Heart right ventricle (tissue), 16 donors: ENCODE results near the gene NBL1. TPM values are rescaled to one million over a fixed set of nuclear protein-coding genes. Genes with fewer than 3 reads are reported as not detected.

ENCODE experiments used
- ATAC-seq, 8 donors: fragments of 200-7000 bp; cut with Tn5 transposase; one replicate each; pipeline ENCODE4 v1.9.1; 2020; ENCODE audit warnings: mild to moderate bottlenecking in 8 of 8, moderate library complexity in 8 of 8, moderate number of reproducible peaks in 1 of 8
- DNase-seq, 2 donors: peaks; one replicate each; pipeline ENCODE4 v3.0.0-alpha.2; 2020
- H3K27ac ChIP-seq, 10 donors: fragments of 200-600 bp; sonication (generic) in 2 of 10; one replicate each; pipeline versions ENCODE4 v1.5.0 to v1.8.0; 2020 to 2022; ENCODE audit warnings: mild to moderate bottlenecking in 3 of 10
- H3K27me3 ChIP-seq, 7 donors: fragments of 200-600 bp; one replicate each; pipeline ENCODE4 v1.8.0; 2021 to 2022; ENCODE audit warnings: mild to moderate bottlenecking in 2 of 7
- H3K36me3 ChIP-seq, 9 donors: fragments of 200-600 bp; sonication (generic) in 1 of 9; one replicate each; pipeline versions ENCODE4 v1.5.0 to v1.8.0; 2020 to 2022; ENCODE audit warnings: mild to moderate bottlenecking in 2 of 9
- H3K4me1 ChIP-seq, 9 donors: fragments of 200-600 bp; sonication (generic) in 1 of 9; one replicate each; pipeline versions ENCODE4 v1.5.0 to v1.8.0; 2020 to 2022; ENCODE audit warnings: mild to moderate bottlenecking in 4 of 9
- H3K4me3 ChIP-seq, 10 donors: fragments of 200-600 bp; sonication (generic) in 2 of 10; one replicate each; pipeline versions ENCODE4 v1.5.0 to v1.8.0; 2020 to 2022; ENCODE audit warnings: mild to moderate bottlenecking in 7 of 10, moderate library complexity in 2 of 10
- H3K9me3 ChIP-seq, 11 donors: fragments of 200-600 bp in 10 of 11; sonication (generic) in 2 of 11; one replicate each; pipeline versions ENCODE4 v1.5.0 to v1.8.0; 2013 to 2022; ENCODE audit warnings: mild to moderate bottlenecking in 2 of 11, control low read depth in 1 of 11, moderate library complexity in 1 of 11
- CTCF ChIP-seq, 9 donors: fragments of 200-600 bp; sonication (generic) in 2 of 9; IDR thresholded peaks; one replicate each; pipeline versions ENCODE4 v1.5.0 to v1.8.0; 2021 to 2022; ENCODE audit warnings: antibody characterized with exemption in 9 of 9, mild to moderate bottlenecking in 5 of 9, moderate library complexity in 1 of 9
- WGBS, 2 donors: extraction: QIAGEN DNeasy Blood & Tissue Kit; methylation state at CpG; one replicate each; pipeline ENCODE4 v1.1.7; 2013; ENCODE audit warnings: inconsistent platforms in 1 of 2; 5-methylcytosine and 5-hydroxymethylcytosine counted together
- intact Hi-C, 10 donors: fragments of 100-400 bp; cut with DNase I; formaldehyde crosslinking; loops; one replicate each; pipeline versions ENCODE4 v1.11.1 to v1.14.2; 2022
- polyA plus RNA-seq, 2 donors: library from polyadenylated mRNA; stranded (reverse); fragments of 200-250 nt; gene quantifications; one replicate each; pipeline ENCODE4 v1.2.3, GENCODE V29; 2013
- total RNA-seq, 10 donors: library from RNA; stranded (reverse); fragmentation: NEBNext Ultra II Directional in 3 of 10; extraction: Animal tissue kit (Norgen Biotek cat#: 25700) in 3 of 10; gene quantifications; one replicate each; pipeline versions ENCODE4 v1.2.1 to v1.2.4, GENCODE V29; 2021 to 2023
- donor health status: Arrhythmogenic right ventricular cardiomyopathy.
- donor health status: ischemic (EF 13 %, LVEDD 7.1; RV severe dilation, severe dysfunction).
- donor health status: healthy with polysubstance abuse.
- donor health status: DM: no; HTN: yes; CAD: no.
- donor health status: DM: no; HTN: no; CAD: no.
- donor health status: ischemic (EF 25% LVEDD 6.9; RV normal size, moderate dysfunction).
- donor health status: ischemic (EF 25% LVEDD 5.7; RV mildly dilated, moderate dysfunction).
- donor health status: healthy.
- donor health status: DM: yes; HTN: yes; CAD: no.
- donor health status: Ischemic cardiomyopathy.
- donor health status: ischemic (EF 35%, LVEDD 5.7; RV mildly dilated, moderate dysfunction).
- donor health status: nonischemic (EF 11% LVEDD 7.7; RV severe dilation, severe dysfunction).
- donor health status: DM: yes; HTN: yes; CAD: no.
- donor health status: PGD.
- donor health status: ischemic (EF 29% LVEDD 5.4; RV normal size, mild dysfunction).
- donor health status: nonischemic (EF 23%, LVEDD 6.1; RV moderate dilation, normal function).

Gene NBL1
- total and polyA plus RNA-seq, 12 donors: 18.5 to 48.7 (median 38.3) TPM

GRCh38 chr1:19597496-19598309, 46.4 kb upstream of the NBL1 start:
- Histone ChIP-seq H3K4me3 (peak overlapping the region; percentile 53 to 98 (median 87)), H3K27me3 (no peaks in the 10 kb centered on the region), H3K4me1 (peaks cover 0 to 59% (median 41%) of the 10 kb centered on the region in 9 donors), H3K36me3 (peaks cover 0 to 30% (median 0%) of the 10 kb centered on the region in 9 donors), H3K27ac (peak overlapping the region; percentile 71 to 99 (median 97)), H3K9me3 (no peaks in the 10 kb centered on the region)
- no peak for DNase-seq
- ATAC-seq: peak; percentile 2 to 38 (median 12)
- TF ChIP-seq CTCF (IDR thresholded peaks at IDR 0.05): no peak
- intact Hi-C loops: loop anchor here in 6 of 10 donors (2.0 to 10.0 kb wide), 11 partner anchors 45 to 383 kb away; partner anchors contain the start of genes CAPZB (in 3 of the 6), NBL1 (in 1 of the 6) and UBR4 (in 1 of the 6)
- 16% methylated on average over 18 of the region's 18 CpGs for WGBS, 2 donors

DNA sequence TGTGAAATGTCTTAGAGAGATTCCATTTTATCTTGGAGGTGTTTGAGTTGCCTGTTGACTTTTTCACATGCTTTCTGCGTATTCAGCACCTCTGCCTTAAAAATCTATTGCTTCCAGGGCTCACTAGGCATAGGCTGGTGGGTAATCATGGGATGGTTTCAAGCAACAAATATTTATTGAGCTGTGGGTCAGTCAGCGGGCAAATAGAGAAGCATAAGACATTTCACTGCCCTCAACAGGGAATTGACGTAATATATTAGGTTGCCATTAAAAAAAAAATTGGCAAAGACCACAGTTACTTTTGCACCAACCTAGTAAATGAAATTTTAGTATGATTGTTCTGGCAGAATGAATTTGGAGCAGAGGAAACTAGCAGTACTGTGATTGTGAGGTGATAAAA, 44.3 kb upstream of the NBL1 start:
- H3K36me3 ChIP-seq: peaks cover 0 to 30% (median 0%) of the 10 kb centered on the region in 9 donors
- intact Hi-C loops: loop anchor here in 5 of 10 donors (5.0 to 10.0 kb wide), 8 partner anchors 42 to 385 kb away; partner anchors contain the start of genes CAPZB (in 3 of the 5), NBL1 (in 1 of the 5) and UBR4 (in 1 of the 5)
- no peaks in the 10 kb centered on the region for H3K27me3 ChIP-seq
- 86 to 87% methylated on average over 3 of the region's 3 CpGs for WGBS, 2 donors
- peaks cover 0 to 81% (median 57%) of the 10 kb centered on the region in 9 donors for H3K4me1 ChIP-seq
- DNase-seq: no peak
- no peak for TF ChIP-seq CTCF (IDR thresholded peaks at IDR 0.05)
- no peaks in the 10 kb centered on the region for H3K9me3 ChIP-seq
- no peak overlapping the region for H3K27ac ChIP-seq
- no peak for ATAC-seq
- no peak overlapping the region for H3K4me3 ChIP-seq

- TF ChIP-seq CTCF (IDR thresholded peaks at IDR 0.05): no peak
- 81 to 87% methylated on average over 4 of the region's 4 CpGs for WGBS, 2 donors
- Histone ChIP-seq H3K36me3 (peaks cover 0 to 30% (median 0%) of the 10 kb centered on the region in 9 donors), H3K4me3 (no peak overlapping the region), H3K27ac (no peak overlapping the region), H3K27me3 (no peaks in the 10 kb centered on the region), H3K4me1 (peaks cover 2 to 98% (median 74%) of the 10 kb centered on the region in 9 donors), H3K9me3 (no peaks in the 10 kb centered on the region)
- intact Hi-C loops: no loop called here
- ATAC-seq: no peak
- DNase-seq: no peak
These were observed 41.6 kb upstream of the NBL1 start for GRCh38 chr1:19602486-19602885.

GRCh38 chr1:19605967-19606366, 38.1 kb upstream of the NBL1 start:
- H3K9me3 ChIP-seq: no peaks in the 10 kb centered on the region
- peaks cover 3 to 93% (median 48%) of the 10 kb centered on the region in 9 donors for H3K4me1 ChIP-seq
- intact Hi-C loops: loop anchor here in 1 of 10 donors (5.0 kb wide), 1 partner anchor 36 kb away; the partner anchor contains the start of gene NBL1
- peak overlapping the region in 1 of 10 donors; percentile 4 for H3K27ac ChIP-seq
- H3K27me3 ChIP-seq: no peaks in the 10 kb centered on the region
- DNase-seq (no peak), ATAC-seq (no peak)
- peaks cover 0 to 25% (median 4%) of the 10 kb centered on the region in 9 donors for H3K36me3 ChIP-seq
- 57 to 67% methylated on average over 1 of the region's 1 CpG for WGBS, 2 donors
- TF ChIP-seq CTCF (IDR thresholded peaks at IDR 0.05): no peak
- H3K4me3 ChIP-seq: no peak overlapping the region
